H1 (cell line): ENCODE results near the gene HPS5. TPM values are rescaled to one million over a fixed set of nuclear protein-coding genes. Genes with fewer than 3 reads are reported as not detected.

ENCODE experiments used
- CTCF ChIA-PET: fragments of 300-600 bp; sonication (Branson Sonifier 250); formaldehyde crosslinking; loops from one replicate; lab custom pipeline; 2021; ENCODE audit not compliant: partially characterized antibody; lab: Charles Lee
- POLR2A ChIA-PET: fragments of 300-600 bp; sonication (Branson Sonifier 250); formaldehyde crosslinking; loops from one replicate; lab custom pipeline; 2021; ENCODE audit warnings: inconsistent platforms; ENCODE audit not compliant: partially characterized antibody; lab: Charles Lee
- DNase-seq, 2 experiments: peaks; one replicate each; pipeline versions ENCODE4 v3.0.0 to v3.0.0-alpha.2; 2010 to 2022; ENCODE audit warnings: low spot score in 2 of 2, low read depth in 1 of 2, mixed read lengths in 1 of 2
- FAIRE-seq: peaks from 2 replicates; lab custom pipeline; 2011; peaks lifted over from hg19 to GRCh38; lab: Jason Lieb, UNC
- H2AFZ ChIP-seq: 2 replicates; pipeline ENCODE4 v1.8.1; 2012; ENCODE audit warnings: low read length, inconsistent platforms
- H2AK5ac ChIP-seq: 2 replicates; pipeline ENCODE4 v1.6.1; 2013; ENCODE audit warnings: low read depth, low read length
- H2BK120ac ChIP-seq: replicated peaks from 2 replicates; pipeline ENCODE3; 2013; ENCODE audit warnings: low read depth, low read length, inconsistent platforms
- H2BK12ac ChIP-seq: 2 replicates; pipeline ENCODE4 v1.6.1; 2013; ENCODE audit warnings: low read depth, low read length
- H2BK15ac ChIP-seq: 2 replicates; pipeline ENCODE4 v1.6.1; 2013; ENCODE audit warnings: low read length
- H2BK20ac ChIP-seq: 2 replicates; pipeline ENCODE4 v1.6.1; 2013; ENCODE audit warnings: low read length
- H2BK5ac ChIP-seq: 2 replicates; pipeline ENCODE4 v1.6.1; 2013; ENCODE audit warnings: low read depth, low read length
- H3K14ac ChIP-seq: 2 replicates; pipeline ENCODE4 v1.6.1; 2013; ENCODE audit warnings: inconsistent platforms; ENCODE audit not compliant: insufficient read length
- H3K18ac ChIP-seq: 2 replicates; pipeline ENCODE4 v1.6.1; 2013; ENCODE audit warnings: low read length; ENCODE audit errors: extremely low read depth
- H3K23ac ChIP-seq: 2 replicates; pipeline ENCODE4 v1.6.1; 2013; ENCODE audit warnings: inconsistent platforms; ENCODE audit not compliant: insufficient read length
- H3K23me2 ChIP-seq: 2 replicates; pipeline ENCODE4 v1.6.1; 2013; ENCODE audit warnings: low read depth, low read length
- H3K27ac ChIP-seq: 2 replicates; pipeline ENCODE4 v1.6.1; 2011; ENCODE audit warnings: low read depth, low read length, inconsistent platforms
- H3K27me3 ChIP-seq, 4 experiments: replicated peaks in 1 of 4; 1 replicate in 1 of 4; 2 replicates in 3 of 4; pipeline versions ENCODE4 v1.6.1 to v1.8.1; 2011 to 2013; ENCODE audit warnings: low read length in 3 of 4, mild to moderate bottlenecking in 3 of 4, inconsistent platforms in 2 of 4, mixed read lengths in 2 of 4, moderate library complexity in 1 of 4; ENCODE audit not compliant: control insufficient read depth in 3 of 4, insufficient read depth in 3 of 4; ENCODE audit errors: extremely low read depth in 1 of 4
- H3K36me3 ChIP-seq, 4 experiments: 2 replicates each; pipeline versions ENCODE4 v1.6.1 to v1.8.1; 2011 to 2013; ENCODE audit warnings: mild to moderate bottlenecking in 4 of 4, low read length in 3 of 4, moderate library complexity in 2 of 4, control low read depth in 1 of 4, inconsistent platforms in 1 of 4; ENCODE audit not compliant: insufficient read depth in 4 of 4, control insufficient read depth in 2 of 4
- H3K4ac ChIP-seq: replicated peaks from 2 replicates; pipeline ENCODE3; 2013; ENCODE audit warnings: low read length, low read depth, mixed read lengths, inconsistent platforms; ENCODE audit not compliant: insufficient read length
- H3K4me1 ChIP-seq, 4 experiments: replicated peaks in 1 of 4; 1 replicate in 1 of 4; 2 replicates in 3 of 4; pipeline versions ENCODE4 v1.6.1 to v1.8.1; 2011 to 2013; ENCODE audit warnings: low read length in 3 of 4, inconsistent platforms in 2 of 4, mixed read lengths in 1 of 4; ENCODE audit not compliant: insufficient read depth in 4 of 4, control insufficient read depth in 3 of 4
- H3K4me2 ChIP-seq, 2 experiments: 2 replicates each; pipeline versions ENCODE4 v1.6.1 to v1.8.1; 2011 to 2013; ENCODE audit warnings: low read depth in 2 of 2, low read length in 2 of 2, control low read depth in 1 of 2, inconsistent platforms in 1 of 2, mild to moderate bottlenecking in 1 of 2; ENCODE audit not compliant: insufficient read depth in 1 of 2
- H3K4me3 ChIP-seq, 4 experiments: fragments of 200-600, 300-600 bp in 1 of 4; sonication (generic), shearing (Covaris generic), sonication (Bioruptor Twin) in 1 of 4; 2 replicates each; pipeline versions ENCODE4 v1.5.1 to v1.8.1; 2011 to 2016; ENCODE audit warnings: low read length in 4 of 4, low read depth in 3 of 4, control low read depth in 2 of 4, inconsistent platforms in 2 of 4, mild to moderate bottlenecking in 2 of 4, mixed read lengths in 1 of 4, moderate library complexity in 1 of 4; ENCODE audit not compliant: insufficient read depth in 2 of 4; ENCODE audit errors: extremely low read depth in 1 of 4
- H3K56ac ChIP-seq: replicated peaks from 2 replicates; pipeline ENCODE3; 2013; ENCODE audit warnings: low read depth, mild to moderate bottlenecking, mixed read lengths, low read length, inconsistent platforms; ENCODE audit not compliant: insufficient read length
- H3K79me1 ChIP-seq: 2 replicates; pipeline ENCODE4 v1.6.1; 2013; ENCODE audit warnings: low read depth, low read length, control low read depth
- H3K79me2 ChIP-seq, 2 experiments: 2 replicates each; pipeline versions ENCODE4 v1.6.1 to v1.8.1; 2012 to 2013; ENCODE audit warnings: low read length in 2 of 2, mild to moderate bottlenecking in 2 of 2, inconsistent platforms in 1 of 2; ENCODE audit not compliant: insufficient read depth in 2 of 2, control insufficient read depth in 1 of 2
- H3K9ac ChIP-seq, 4 experiments: replicated peaks in 1 of 4; 1 replicate in 1 of 4; 2 replicates in 3 of 4; pipeline versions ENCODE4 v1.6.1 to v1.8.1; 2011 to 2013; ENCODE audit warnings: low read depth in 3 of 4, low read length in 3 of 4, control low read depth in 2 of 4, mild to moderate bottlenecking in 2 of 4, moderate library complexity in 2 of 4, inconsistent platforms in 1 of 4; ENCODE audit errors: extremely low read depth in 1 of 4
- H3K9me3 ChIP-seq, 2 experiments: 2 replicates each; pipeline versions ENCODE4 v1.6.1 to v1.8.1; 2012 to 2013; ENCODE audit warnings: mild to moderate bottlenecking in 2 of 2, moderate library complexity in 2 of 2, control low read depth in 1 of 2, inconsistent platforms in 1 of 2, low read depth in 1 of 2, low read length in 1 of 2, mixed read lengths in 1 of 2; ENCODE audit not compliant: insufficient read depth in 2 of 2
- H4K20me1 ChIP-seq, 2 experiments: replicated peaks in 1 of 2; 2 replicates each; pipeline versions ENCODE3 to v1.8.1; 2011 to 2013; ENCODE audit warnings: inconsistent platforms in 2 of 2, low read length in 2 of 2, mild to moderate bottlenecking in 1 of 2; ENCODE audit not compliant: insufficient read depth in 2 of 2, control insufficient read depth in 1 of 2
- H4K5ac ChIP-seq: 2 replicates; pipeline ENCODE4 v1.6.1; 2013; ENCODE audit warnings: low read length, low read depth, mixed read lengths, inconsistent platforms; ENCODE audit not compliant: insufficient read length
- H4K8ac ChIP-seq: 2 replicates; pipeline ENCODE4 v1.8.0; 2013; ENCODE audit warnings: mild to moderate bottlenecking, moderate library complexity, low read length, inconsistent platforms; ENCODE audit not compliant: insufficient read depth; ENCODE audit errors: extremely low read depth
- H4K91ac ChIP-seq: replicated peaks from 2 replicates; pipeline ENCODE3; 2013; ENCODE audit warnings: low read length, mixed read lengths, inconsistent platforms; ENCODE audit not compliant: insufficient read length
- E2F6 ChIP-seq: IDR thresholded peaks from 2 replicates; pipeline ENCODE4 v1.6.1; 2012; ENCODE audit warnings: inconsistent platforms
- PHF8 ChIP-seq: fragments of 200-600 bp; sonication (generic); conservative IDR thresholded peaks from 2 replicates; pipeline ENCODE4 v1.7.1; 2012; ENCODE audit warnings: low read depth, mild to moderate bottlenecking, inconsistent platforms, low read length, moderate library complexity
- WGBS, 2 experiments: shearing (Covaris generic) in 1 of 2; methylation state at CpG; one replicate each; pipeline versions ENCODE4 v1.1.6 to v1.1.7; 2013 to 2015; ENCODE audit warnings: low lambda C conversion rate in 2 of 2, mixed read lengths in 2 of 2, inconsistent platforms in 1 of 2, low coverage in 1 of 2, missing lambda C conversion rate in 1 of 2; ENCODE audit not compliant: insufficient replicate concordance in 2 of 2, insufficient coverage in 1 of 2, insufficient read length in 1 of 2; ENCODE audit errors: extremely low coverage in 1 of 2, missing lambda C conversion rate in 1 of 2; 5-methylcytosine and 5-hydroxymethylcytosine counted together
- polyA plus RNA-seq, 7 experiments: library from polyadenylated mRNA; depleted of rRNA in 3 of 7; stranded (reverse) in 5 of 7; unstranded in 2 of 7; fragments of >200 nt in 5 of 7; fragments of 200-250 nt in 2 of 7; gene quantifications; 1 replicate in 5 of 7; 2 replicates in 1 of 7; 4 replicates in 1 of 7; pipeline versions ENCODE4 v1.2.1 to v1.2.3, GENCODE V29; 2011 to 2013; ENCODE audit warnings: missing spikeins in 2 of 7, mixed read lengths in 2 of 7
- total RNA-seq: library from RNA; stranded (reverse); fragmentation: NEBNext Ultra II Directional; extraction: Animal tissue kit (Norgen Biotek cat#: 25700); gene quantifications from 2 replicates; pipeline ENCODE4 v1.2.1, GENCODE V29; 2021

The HPS5 gene
- total and polyA plus RNA-seq, 2 of the 8 experiments (the other 6 are each of a cell fraction or from before 2014, with no cell fraction given): 5.0 to 18.5 TPM

- 0 out of 2 replicates have a peak, but pooled peaks have one; percentile 31 for TF ChIP-seq E2F6
- no peak for TF ChIP-seq PHF8
- no peak for DNase-seq
- H3K4me2 ChIP-seq: no peak within 1 kb of the TSS
- H3K4me3 ChIP-seq: no peak within 1 kb of the TSS
- no peak within 1 kb of the TSS for H2BK15ac ChIP-seq
- no peak within 1 kb of the TSS for H2BK20ac ChIP-seq
- ChIA-PET CTCF (interaction anchor here (1.2 to 1.5 kb wide), 3 partner anchors 22 to 151 kb away, joined by 3 to 9 read pairs (median 7); no protein-coding TSS in a partner anchor), POLR2A (interaction anchor here (0.8 kb wide), 1 partner anchor 129 kb away, joined by 3 read pairs; no protein-coding TSS in a partner anchor)
- H3K14ac ChIP-seq: no peak within 1 kb of the TSS
- no peak within 1 kb of the TSS for H3K27ac ChIP-seq
- WGBS, 2 experiments: 88% methylated on average over 8 of the region's 8 CpGs; no CpG with 5 or more reads in 1 of the 2 experiments
- peaks cover 0 to 3% (median under 1%) of the 10 kb centered on the region in 4 experiments; a peak in 2 of 7 replicates for H3K4me1 ChIP-seq
- no peak within 1 kb of the TSS for H2AFZ ChIP-seq
- no peak for FAIRE-seq
- H3K79me2 ChIP-seq: no peaks in the 10 kb centered on the region
- H2BK5ac ChIP-seq: no peak within 1 kb of the TSS
- H3K36me3 ChIP-seq: no peaks in the 10 kb centered on the region
- no peaks in the 10 kb centered on the region for H3K27me3 ChIP-seq
- H3K23me2 ChIP-seq: no peaks in the 10 kb centered on the region; the same call in 1 of the 2 replicates
- H3K4ac ChIP-seq: no peak within 1 kb of the TSS
- H3K18ac ChIP-seq: no peak within 1 kb of the TSS
- no peak within 1 kb of the TSS for H4K8ac ChIP-seq
- no peaks in the 10 kb centered on the region for H4K20me1 ChIP-seq
- 0 out of 2 replicates have a peak within 1 kb of the TSS, but pooled peaks have one; percentile 17 for H2BK12ac ChIP-seq
- no peak within 1 kb of the TSS for H3K9ac ChIP-seq
- no peak within 1 kb of the TSS for H3K23ac ChIP-seq
- H3K79me1 ChIP-seq: no peaks in the 10 kb centered on the region
- H3K9me3 ChIP-seq: no peaks in the 10 kb centered on the region; a peak in 1 of 4 replicates
- no peak within 1 kb of the TSS for H3K56ac ChIP-seq
- H4K91ac ChIP-seq: no peak within 1 kb of the TSS
- H2AK5ac ChIP-seq: no peak within 1 kb of the TSS
- H2BK120ac ChIP-seq: no peak within 1 kb of the TSS
- H4K5ac ChIP-seq: no peak within 1 kb of the TSS
Measured at GRCh38 chr11:18265949-18266348, 56.0 kb downstream of the HPS5 start, which contains the start of gene SAA1. Gene SAA1 (plus strand): TSS chr11:18266264. CDS start chr11:18266888, 624 bp downstream.
